ENCODE results near the gene THSD4. TPM values are rescaled to one million over a fixed set of nuclear protein-coding genes. Genes with fewer than 3 reads are reported as not detected.

Gene THSD4
- total RNA-seq, 4 donors from 2014 or later = 10.7 to 59.5 (median 49.0) TPM

DNA sequence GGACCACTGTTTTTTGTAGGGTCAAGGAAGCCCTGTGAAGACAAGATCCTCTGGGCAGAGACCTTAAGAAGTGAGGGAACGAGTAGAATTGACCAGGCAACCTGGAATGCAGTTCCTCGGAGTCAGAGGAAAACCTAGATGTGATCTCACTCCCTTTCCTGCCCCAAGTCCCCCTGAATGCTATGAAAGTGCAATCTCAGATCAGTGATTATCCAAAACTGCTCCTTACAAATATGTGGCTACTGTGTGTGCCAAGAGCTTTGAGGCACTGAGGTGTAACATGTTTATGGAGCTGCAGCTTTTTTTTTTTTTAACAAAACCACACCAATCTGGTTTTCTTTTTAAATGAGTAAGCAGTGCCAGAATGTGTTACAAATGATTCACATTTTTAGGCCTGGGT is 35.8 kb downstream of the THSD4 start:
- Histone ChIP-seq H3K27ac (no peak overlapping the region), H3K4me3 (no peak overlapping the region), H3K4me1 (no peaks in the 10 kb centered on the region), H3K27me3 (no peaks in the 10 kb centered on the region), H3K9me3 (no peaks in the 10 kb centered on the region), H3K36me3 (no peaks in the 10 kb centered on the region)
- no peak for DNase-seq
- no peak for TF ChIP-seq POLR2A (IDR thresholded peaks at IDR 0.05)
- TF ChIP-seq, protein P1, sequence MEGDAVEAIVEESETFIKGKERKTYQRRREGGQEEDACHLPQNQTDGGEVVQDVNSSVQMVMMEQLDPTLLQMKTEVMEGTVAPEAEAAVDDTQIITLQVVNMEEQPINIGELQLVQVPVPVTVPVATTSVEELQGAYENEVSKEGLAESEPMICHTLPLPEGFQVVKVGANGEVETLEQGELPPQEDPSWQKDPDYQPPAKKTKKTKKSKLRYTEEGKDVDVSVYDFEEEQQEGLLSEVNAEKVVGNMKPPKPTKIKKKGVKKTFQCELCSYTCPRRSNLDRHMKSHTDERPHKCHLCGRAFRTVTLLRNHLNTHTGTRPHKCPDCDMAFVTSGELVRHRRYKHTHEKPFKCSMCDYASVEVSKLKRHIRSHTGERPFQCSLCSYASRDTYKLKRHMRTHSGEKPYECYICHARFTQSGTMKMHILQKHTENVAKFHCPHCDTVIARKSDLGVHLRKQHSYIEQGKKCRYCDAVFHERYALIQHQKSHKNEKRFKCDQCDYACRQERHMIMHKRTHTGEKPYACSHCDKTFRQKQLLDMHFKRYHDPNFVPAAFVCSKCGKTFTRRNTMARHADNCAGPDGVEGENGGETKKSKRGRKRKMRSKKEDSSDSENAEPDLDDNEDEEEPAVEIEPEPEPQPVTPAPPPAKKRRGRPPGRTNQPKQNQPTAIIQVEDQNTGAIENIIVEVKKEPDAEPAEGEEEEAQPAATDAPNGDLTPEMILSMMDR (IDR thresholded peaks at IDR 0.05) = no peak

- H3K4me1 ChIP-seq = no peaks in the 10 kb centered on the region
- H3K9me3 ChIP-seq = no peaks in the 10 kb centered on the region
- H3K27ac ChIP-seq = no peak overlapping the region
- H3K36me3 ChIP-seq = no peaks in the 10 kb centered on the region
- H3K4me3 ChIP-seq = no peak overlapping the region
- no peak for DNase-seq
- TF ChIP-seq, protein P1 (IDR thresholded peaks at IDR 0.05) = no peak
- TF ChIP-seq POLR2A (IDR thresholded peaks at IDR 0.05) = no peak
- H3K27me3 ChIP-seq = no peaks in the 10 kb centered on the region
Observed at GRCh38 chr15:71152542-71152941, 37.3 kb downstream of the THSD4 start.

GRCh38 chr15:71153823-71154524 is 38.7 kb downstream of the THSD4 start:
- Histone ChIP-seq H3K4me3 (no peak overlapping the region), H3K36me3 (no peaks in the 10 kb centered on the region), H3K27ac (no peak overlapping the region), H3K4me1 (no peaks in the 10 kb centered on the region), H3K9me3 (no peaks in the 10 kb centered on the region), H3K27me3 (no peaks in the 10 kb centered on the region)
- no peak for DNase-seq
- no peak for TF ChIP-seq POLR2A (IDR thresholded peaks at IDR 0.05)
- TF ChIP-seq, protein P1 (IDR thresholded peaks at IDR 0.05) = no peak

- TF ChIP-seq, protein P1 (IDR thresholded peaks at IDR 0.05) = no peak
- no peak for TF ChIP-seq POLR2A (IDR thresholded peaks at IDR 0.05)
- Histone ChIP-seq H3K4me1 (no peaks in the 10 kb centered on the region), H3K9me3 (no peaks in the 10 kb centered on the region), H3K27ac (no peak overlapping the region), H3K4me3 (no peak overlapping the region), H3K27me3 (no peaks in the 10 kb centered on the region), H3K36me3 (no peaks in the 10 kb centered on the region)
- no peak for DNase-seq
Observed at GRCh38 chr15:71154607-71155200, 39.4 kb downstream of the THSD4 start.

DNA sequence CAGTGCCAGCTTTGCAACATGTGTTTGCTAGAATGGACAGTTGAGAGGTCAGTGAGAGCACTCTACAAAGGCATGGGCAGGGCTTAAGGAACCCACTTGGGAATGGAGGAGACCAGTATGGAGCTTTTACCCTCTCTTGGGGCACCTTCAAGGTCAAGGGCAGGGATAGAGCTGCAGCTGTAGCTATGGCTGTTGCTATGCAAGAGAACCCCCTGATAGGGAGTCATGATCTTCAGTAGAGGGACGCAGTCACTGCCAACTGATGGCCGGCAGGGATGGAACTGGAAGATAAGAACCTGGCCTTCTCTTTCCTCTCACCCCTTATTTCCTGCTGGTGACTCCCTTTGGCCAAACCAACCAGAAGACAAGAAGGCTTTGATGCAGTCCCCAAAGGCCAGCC is 40.3 kb downstream of the THSD4 start:
- Histone ChIP-seq H3K27me3 (no peaks in the 10 kb centered on the region), H3K4me1 (no peaks in the 10 kb centered on the region), H3K9me3 (no peaks in the 10 kb centered on the region), H3K36me3 (no peaks in the 10 kb centered on the region), H3K4me3 (no peak overlapping the region), H3K27ac (no peak overlapping the region)
- DNase-seq = no peak
- no peak for TF ChIP-seq POLR2A (IDR thresholded peaks at IDR 0.05)
- TF ChIP-seq, protein P1 (IDR thresholded peaks at IDR 0.05) = no peak
